DMS53 (cell line): Measurements from ENCODE around the gene SCPEP1.

Experiments used
- DNase-seq: peaks from one replicate; lab custom pipeline; 2025; lab: John Stamatoyannopoulos, UW

SCPEP1 gene

DNA sequence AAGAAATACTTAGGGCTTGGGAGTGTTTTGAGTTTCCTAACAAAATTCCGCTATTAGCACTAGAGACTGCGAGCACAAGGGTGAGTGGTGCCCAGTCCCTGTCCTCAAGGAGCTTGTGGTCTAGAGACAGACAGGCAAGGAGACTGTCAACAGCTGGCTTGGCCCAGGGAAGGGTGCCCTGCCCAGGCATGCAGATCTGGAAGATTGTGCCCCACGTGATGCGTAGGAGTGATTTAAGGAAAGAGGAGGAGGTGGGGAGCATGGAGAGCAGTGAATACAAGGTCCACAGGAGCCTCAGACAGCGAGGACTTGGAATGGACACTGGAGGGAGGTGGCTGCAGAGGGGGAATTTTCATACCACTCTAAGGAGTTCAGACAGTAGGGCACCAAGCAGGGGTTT, 25.0 kb downstream of the SCPEP1 start:
- no peak for DNase-seq

DNA sequence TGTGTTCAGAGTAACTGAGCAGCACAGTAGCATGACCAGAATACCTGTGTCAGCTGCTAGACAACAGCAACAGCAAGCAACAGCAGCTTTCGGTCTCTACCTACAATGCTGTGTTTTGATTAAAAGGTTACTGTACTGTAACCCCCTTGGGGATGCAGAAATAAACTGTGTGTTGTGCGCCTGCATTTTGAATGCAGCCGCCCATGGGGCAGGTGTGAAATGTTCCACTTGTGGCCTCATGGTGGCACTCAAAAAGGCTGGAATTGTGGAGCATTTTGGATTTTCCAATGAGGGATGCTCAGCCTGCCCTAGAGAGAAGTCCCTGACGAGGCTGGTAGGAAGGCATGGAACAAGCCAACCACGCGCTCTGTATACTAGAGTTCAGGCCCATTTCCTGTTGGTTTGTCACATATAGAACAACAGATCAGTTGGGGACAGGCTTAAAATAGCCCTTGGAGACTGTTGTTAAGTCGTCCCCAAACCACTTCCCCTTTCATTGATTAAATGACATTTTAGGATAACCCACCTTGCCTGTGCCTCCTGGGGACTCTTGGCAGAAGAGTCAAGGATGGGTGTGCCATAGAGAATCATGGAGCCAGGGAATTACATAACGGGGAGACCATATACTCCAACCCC, 27.1 kb downstream of the SCPEP1 start:
- DNase-seq: peak; percentile 39

DNA sequence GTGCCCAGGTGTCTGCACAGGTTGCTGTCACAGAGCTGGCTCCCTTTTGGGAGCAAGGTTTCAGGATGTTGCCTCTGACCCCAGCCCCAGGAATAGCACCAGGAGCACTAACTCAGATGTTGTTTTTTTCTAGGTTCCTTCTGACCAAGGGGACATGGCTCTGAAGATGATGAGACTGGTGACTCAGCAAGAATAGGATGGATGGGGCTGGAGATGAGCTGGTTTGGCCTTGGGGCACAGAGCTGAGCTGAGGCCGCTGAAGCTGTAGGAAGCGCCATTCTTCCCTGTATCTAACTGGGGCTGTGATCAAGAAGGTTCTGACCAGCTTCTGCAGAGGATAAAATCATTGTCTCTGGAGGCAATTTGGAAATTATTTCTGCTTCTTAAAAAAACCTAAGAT, 28.1 kb downstream of the SCPEP1 start:
- DNase-seq: no peak

DNA sequence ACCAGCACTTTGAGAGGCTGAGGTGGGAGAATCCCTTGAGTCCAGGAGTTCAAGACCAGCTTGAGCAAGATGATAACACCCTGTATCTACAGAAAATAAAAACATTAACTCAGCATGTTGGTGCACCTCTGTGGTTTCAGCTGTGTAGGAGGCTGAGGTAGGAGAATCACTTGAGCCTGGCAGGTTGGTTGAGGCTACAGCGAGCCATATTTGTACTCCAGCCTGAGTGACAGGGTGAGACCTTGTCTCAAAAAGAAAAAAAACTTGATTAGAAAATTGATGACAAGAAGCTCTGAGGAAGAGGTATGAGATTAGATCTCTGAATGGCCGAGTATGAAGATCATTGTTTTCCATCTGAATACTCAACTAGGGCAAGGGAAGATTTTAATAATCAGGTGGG, 31.0 kb downstream of the SCPEP1 start:
- DNase-seq: no peak

DNA sequence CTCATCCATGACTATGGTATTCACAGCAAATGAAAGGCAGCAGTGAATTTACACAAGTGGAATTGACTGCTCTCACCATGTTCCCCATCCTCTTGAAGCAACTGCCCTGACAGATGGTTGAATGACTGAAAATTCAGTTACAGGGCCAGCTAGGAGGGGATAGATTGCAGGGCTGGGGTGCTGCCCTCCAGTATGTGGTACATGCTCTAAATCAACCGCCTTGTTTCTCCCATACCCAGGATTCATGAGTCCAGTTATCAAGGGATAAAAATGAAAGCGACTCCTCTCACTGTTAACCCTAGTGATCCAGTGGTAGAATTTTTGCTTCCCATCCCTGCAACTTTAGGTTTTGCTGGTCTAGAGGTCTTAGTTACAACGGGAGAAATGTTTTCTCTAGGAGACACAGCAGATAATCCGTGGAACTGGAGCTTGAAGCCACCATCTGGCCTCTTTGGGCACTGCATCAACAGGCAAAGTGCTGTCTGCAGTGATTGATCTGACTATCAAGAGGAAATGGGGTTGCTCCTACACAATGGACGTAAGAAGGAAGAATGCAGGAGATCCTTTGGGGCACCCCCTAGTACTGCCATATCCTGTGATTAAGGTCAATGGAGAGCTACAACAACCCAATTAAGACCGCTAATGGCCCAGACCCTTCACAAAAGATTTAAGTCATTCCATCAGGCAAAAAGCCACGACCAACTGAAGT, 32.0 kb downstream of the SCPEP1 start:
- peak; percentile 69 for DNase-seq

DNA sequence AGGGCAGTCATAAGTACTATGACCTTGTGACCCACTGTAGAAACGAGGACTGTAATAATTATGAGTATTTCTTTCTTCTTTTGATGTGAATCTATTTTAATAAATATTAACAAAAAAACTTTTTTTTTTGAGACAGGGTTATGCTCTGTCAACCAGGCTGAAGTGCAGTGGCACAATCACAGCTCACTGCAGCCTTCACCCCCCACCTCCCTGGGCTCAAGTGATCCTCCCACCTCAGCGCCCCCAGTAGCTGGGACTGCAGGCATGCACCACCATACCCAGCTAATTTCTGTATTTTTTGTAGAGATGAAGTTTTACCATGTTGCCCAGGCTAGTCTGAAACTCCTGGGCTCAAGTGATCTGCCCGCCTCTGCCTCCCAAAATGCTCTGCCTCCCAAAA, 32.6 kb downstream of the SCPEP1 start:
- DNase-seq: no peak

DNA sequence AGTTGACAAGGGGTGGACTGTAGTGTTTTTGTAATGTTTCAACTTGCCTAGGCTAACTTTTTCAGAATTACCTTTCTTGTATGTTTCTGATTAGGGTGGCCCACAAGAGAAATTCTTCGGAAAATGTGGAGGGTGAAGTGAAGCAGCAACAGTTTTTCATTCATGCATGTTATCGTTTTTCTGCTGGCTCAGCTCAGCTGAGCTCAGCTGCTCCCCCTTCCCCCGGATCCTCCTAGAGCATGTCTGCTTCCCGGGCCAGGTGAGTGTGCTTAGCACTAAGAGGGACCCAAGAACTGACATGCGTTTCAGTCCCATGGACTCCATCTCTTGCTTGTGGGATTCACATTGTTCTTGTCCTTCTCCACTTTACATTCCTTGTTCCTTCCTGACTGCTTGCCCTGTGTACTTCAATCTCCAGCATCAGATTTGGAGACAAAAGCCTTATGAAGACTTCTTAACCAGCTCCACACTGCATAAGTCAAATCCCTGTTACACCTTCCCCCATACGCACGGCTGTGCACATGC, 33.6 kb downstream of the SCPEP1 start:
- no peak for DNase-seq

DNA sequence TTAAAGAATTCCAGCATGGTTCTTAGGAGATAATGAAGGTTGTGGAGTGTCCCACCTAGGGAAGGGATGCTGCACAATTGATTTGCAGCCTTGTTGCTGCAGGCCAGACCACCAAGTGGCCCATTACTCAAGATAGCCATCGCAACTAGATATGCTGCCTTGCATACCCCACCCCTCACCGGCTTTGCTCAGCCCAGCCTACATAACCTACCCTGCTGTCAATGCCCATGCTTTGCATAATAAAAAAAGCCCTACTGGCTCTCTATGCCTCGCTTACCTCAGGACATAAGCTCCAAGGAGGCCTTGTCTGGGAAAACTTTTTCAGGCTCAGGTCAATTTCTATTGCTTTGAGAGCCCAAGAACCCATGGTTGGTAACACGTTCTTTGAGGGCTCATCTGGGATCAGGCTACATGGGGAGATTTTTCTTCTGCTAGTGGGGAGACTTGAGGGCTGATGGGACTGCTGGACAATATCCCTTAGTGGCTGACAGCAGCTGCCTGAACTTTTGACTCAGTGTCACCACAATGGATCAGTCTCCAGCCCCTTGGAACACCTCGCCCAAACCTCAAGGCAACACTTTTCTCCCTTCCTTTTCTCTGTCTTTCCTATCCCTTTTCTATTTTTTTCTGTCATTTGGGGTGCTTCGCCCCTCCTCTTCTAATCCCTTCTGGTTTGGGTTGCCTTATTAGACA, 38.3 kb downstream of the SCPEP1 start:
- no peak for DNase-seq

DNA sequence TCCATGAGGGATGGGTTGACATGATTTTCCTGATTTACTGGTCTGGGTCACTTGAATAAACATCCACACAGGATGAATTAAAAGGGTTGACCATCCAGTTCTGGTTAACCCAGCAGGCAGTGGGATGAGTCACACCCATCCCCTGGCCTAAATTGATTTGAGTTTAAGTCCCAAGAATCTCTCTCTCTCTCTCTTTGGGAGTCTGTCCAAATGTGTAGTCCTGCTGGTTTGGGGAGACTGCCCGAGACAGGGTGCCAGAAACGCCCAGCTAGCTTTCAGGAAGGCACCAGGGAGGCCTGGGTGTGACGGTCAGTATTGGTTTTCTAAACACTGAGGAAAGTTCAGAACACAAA, 38.8 kb downstream of the SCPEP1 start:
- no peak for DNase-seq

DNA sequence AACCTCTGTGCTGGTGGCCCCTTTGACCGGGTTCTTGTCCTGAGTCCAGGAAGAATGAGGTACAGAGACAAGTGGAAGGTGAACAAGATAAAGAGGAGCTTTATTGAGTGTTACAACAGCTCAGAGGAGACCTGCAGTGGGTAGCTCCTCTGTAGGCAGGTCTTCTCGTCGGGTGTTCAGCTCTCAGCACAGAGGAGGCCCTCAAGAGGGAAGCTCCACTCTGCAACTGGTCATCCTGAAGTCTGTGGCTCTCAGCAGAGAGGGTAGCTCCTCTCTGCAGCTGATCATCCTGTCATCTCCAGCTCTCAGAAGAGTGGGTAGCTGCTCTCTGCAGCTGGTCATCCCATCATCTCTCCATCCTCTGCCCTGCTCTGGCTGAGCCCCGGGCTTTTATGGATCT, 39.7 kb downstream of the SCPEP1 start:
- DNase-seq: no peak

DNA sequence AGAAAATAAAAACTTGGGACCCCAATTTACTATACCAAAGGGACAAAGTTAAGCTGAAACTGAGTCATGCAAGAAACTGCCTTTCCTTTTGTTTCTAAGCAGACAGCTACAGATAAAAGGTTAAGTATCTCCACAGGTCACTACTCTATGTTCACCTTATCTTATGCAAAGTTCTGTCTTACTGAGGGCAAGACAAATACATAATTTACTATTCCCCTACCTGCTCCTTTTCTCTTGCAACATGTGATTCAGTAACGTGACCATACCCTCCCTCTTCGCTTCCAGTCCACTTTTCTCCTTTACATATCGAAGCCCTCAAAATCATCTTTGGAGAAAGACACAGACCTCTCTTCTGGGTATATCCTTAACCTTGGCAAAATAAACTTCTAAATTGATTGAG, 42.3 kb downstream of the SCPEP1 start:
- no peak for DNase-seq

DNA sequence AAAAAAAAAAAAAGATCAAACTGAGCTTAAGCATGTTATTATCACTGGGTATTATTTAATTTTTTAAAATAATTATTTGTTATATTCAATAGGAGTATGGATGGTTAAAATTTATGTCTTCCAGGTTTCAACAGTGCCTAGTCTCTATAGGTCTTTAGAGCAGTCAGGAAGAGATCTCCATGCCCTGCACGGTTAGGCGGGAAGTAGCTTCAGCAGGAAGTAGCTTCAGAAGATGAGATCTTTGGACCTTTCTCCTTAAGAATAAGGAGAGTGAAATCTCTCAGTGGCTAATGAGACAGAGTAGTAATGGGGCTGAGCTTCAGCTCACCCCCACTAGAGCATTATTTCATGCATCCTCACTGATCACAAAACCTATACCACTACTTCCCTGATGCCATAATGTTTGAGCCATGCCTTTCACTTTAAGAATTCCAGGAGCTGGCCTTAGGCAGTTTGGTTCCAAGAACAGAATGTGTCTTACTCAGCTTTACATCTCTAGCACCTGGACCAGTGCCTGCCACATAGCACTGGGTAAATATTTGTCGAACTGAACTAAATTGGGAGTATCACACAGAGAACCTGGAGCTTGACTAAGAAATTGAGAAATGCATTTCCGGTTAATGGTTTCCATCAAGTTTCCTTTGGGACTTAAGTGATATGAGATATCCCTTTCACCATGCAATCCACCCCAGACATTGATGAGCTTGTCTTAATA, 43.5 kb downstream of the SCPEP1 start:
- peak; percentile 52 for DNase-seq

DNA sequence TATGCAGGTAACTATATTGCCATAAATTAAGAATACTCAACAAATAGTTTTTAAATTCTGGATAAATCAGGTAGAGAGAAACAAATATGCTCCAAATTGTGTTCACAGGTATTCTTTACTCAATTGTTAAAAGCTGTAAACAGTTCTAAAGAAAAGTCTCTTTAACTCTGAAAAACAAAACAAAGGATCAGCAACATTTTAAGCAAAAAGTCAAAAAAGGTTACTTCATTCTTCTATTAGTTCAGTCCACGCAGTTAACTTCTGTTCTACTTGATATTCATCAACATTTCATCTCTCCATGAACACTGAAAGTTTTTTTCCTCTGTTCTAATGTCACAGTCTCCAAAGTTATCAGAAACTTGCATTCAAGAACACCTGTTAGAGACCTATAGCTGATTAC, 47.9 kb downstream of the SCPEP1 start:
- DNase-seq: no peak

DNA sequence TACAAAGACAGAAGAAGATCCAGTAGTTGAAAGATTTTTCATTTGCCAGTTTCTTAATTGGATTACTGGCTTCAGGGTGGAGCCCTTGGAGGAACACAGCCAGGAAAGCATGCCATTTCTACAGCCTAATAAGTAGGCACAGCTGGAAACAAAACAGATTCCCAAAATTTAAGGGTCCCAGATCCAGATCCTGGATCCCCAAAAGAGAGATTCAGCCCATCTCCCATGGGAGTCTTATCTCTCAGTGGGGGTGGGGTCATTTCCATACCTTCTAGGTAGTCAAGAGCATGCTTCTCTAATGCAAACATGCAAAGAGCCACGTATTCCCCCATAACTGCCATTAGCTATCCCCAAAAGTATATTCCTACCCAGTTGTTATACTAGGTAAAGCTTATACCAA, 49.9 kb downstream of the SCPEP1 start:
- DNase-seq: no peak

DNA sequence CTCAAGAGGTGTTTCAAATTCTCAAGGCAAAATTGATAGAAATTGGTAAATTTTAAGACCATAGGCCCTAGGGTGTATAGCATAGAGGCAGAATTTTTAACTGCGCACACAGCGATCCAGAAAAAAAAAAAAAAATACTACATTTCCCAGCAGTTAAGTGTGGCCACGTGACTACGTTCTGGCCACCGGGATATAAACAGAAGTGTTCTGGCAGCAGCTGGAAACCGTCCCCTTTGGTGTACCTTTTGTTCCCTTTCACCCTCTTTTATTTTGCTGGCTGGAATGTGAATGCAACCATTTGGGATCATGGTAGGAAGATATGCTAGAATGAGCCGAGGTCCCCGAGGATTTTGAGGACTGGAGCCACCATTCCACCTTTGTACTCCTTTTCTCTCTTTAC, 54.4 kb downstream of the SCPEP1 start:
- DNase-seq: peak; percentile 43

DNA sequence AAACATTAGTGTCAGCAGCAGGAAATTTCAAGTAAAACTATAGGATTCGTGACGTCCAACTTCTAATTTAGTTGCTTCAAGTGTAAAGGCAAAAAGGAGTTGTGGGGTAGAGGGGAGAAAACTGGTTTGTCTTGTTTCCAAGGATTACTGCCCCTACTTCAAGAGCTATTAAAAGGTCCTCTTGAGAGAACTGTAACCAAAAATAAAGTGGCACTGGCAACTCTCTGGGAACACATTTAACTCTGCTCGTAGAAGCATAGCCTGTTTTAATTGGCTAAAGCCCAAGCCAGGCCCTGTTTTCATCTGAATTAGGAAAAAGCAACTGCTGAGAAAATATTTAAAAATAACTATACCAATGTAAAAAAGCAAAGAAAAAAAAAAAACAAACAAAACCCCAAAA, 55.4 kb downstream of the SCPEP1 start:
- peak; percentile 81 for DNase-seq

DNA sequence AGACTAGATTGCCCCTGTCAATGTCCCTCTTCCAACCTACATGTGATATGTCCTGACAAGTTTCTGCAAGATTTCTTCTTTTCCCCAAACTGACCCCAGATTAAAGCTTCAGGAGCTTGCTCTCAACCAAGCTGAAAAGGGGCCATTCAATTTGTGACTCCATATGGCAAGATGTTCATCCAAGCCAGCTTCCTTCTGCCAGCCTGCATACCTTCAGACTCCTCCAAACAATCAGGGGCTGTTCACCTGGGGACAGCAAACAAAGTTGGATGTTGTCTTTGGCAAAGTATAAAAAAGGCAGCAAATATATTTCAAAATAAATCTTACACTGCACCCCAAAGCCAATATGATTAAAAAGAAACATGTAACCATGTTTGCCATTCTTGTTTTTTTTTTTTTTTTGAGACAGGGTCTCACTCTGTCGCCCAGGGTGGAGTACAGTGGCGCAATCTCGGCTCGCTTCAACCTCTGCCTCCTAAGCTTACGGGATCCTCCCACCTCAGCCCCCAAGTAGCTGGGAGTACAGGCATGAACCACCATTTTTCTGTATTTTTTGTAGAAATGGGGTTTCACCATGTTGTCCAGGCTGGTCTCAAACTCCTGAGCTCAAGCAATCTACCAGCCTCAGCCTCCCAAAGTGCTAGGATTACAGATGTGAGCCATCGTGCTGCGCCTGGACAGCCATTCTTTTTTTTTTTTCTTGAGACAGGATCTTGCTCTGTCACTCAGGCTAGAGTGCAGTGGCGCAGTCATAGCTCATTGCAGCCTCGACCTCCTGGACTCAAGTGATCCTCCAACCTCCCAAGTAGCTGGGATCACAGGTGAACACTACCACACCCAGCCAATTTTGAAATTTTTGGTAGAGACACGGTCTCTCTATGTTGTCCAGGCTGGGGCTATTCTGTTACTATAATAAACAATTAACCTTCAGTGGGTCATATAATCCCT, 57.1 kb downstream of the SCPEP1 start:
- no peak for DNase-seq

DNA sequence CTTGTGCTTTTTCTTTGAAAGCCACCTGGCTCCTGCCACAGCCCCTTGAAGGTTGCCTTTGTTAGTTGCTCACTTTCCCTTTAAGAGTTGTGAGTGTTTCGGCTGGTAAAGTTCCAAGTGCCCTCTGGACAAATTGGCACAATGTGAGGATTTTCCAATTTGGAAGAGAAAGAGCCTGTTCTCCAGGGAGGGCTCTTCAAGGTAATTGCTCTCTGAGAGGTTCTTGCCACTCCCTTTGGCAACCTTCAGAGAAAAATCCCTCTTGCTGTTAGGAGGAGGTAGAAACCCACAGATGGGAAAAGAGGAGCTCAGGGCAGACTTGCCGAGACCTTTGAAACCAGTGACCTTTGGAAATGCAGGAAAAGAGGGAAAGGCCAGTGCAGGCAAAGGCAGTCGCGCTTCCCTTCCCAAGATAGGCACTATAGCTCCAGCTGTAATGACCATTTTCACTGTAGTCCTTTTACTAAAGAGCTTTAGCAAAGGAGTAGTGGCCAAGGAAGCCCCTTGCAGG, 58.1 kb downstream of the SCPEP1 start:
- DNase-seq: no peak

DNA sequence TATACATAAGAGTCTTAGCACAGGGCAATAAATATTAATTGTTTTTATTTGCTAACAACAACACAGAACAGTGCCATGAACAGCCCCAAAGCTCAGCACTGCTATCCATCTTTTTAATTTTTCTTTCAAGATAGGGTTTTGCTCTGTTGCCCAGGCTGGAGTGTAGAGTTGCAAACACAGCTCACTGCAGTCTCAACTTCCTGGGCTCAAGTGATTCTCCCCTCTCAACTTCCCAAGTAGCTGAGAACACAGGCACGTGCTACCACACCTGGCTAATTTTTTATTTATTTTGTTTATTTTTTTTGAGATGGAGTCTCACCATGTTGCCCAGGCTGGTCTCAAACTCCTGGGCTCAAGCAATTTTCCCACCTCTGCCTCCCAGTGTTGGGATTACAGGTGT, 59.5 kb downstream of the SCPEP1 start:
- DNase-seq: no peak

DNA sequence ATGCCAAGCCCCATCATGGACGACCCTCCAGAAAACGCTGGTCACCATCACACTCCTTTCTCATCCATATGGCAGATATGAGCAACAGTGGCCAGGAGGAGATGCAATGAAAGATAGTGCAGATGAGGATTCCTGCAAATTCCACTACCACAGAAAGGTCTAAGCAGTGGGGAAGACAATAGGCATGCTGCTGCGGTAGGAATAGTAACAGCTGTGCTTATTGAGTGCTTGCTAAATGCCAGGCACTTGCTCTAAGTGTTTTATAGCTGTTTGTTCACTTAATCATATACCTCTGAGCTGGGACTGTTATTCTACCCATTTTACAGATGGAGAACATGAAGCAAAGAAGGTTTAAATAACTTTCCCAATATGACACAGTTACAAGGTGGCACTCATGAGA, 60.6 kb downstream of the SCPEP1 start:
- no peak for DNase-seq

DNA sequence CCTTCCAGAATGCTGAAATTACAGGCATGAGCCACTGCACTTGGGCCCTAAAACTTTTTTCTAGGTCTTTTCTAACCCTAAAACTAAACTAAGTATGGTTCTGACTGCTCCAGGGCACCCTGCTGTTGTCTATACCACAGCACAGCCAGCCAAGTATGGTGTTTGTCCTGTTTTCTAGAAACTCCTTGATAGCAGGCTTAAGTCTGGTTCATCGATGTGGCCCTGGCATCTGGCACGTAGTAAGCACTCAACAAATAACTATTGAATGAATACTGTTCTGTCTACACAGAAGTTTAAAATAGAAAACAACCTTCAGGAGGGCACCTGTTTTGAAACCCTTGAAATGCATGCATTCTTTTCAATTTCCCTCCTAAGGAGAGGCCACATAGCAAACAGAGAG, 62.6 kb downstream of the SCPEP1 start:
- DNase-seq: no peak
